Hepatocyte (in vitro differentiated cells): Measurements from ENCODE around the gene DUSP6. TPM values are rescaled to one million over a fixed set of nuclear protein-coding genes. Genes with fewer than 3 reads are reported as not detected.

Experiments used
- DNase-seq: peaks from one replicate; pipeline ENCODE4 v3.0.0-alpha.2; 2016; ENCODE audit warnings: low spot score
- H2AFZ ChIP-seq: fragments of 200-600 bp; sonication (generic); 2 replicates; pipeline ENCODE4 v1.6.0; 2016; ENCODE audit warnings: antibody characterized with exemption, mild to moderate bottlenecking
- H3K27ac ChIP-seq: fragments of 200-600 bp; sonication (generic); 2 replicates; pipeline ENCODE4 v1.5.1; 2016; ENCODE audit warnings: mild to moderate bottlenecking
- H3K27me3 ChIP-seq: fragments of 200-600 bp; sonication (generic); 2 replicates; pipeline ENCODE4 v1.6.1; 2016
- H3K36me3 ChIP-seq: fragments of 200-600 bp; sonication (generic); replicated peaks from 2 replicates; pipeline ENCODE4 v1.5.1; 2016; ENCODE audit warnings: low read depth; ENCODE audit not compliant: insufficient read depth
- H3K4me1 ChIP-seq: fragments of 200-600 bp; sonication (generic); 2 replicates; pipeline ENCODE4 v1.5.1; 2016; ENCODE audit warnings: mild to moderate bottlenecking, moderate library complexity; ENCODE audit not compliant: insufficient read depth
- H3K4me2 ChIP-seq: fragments of 200-600 bp; sonication (generic); 2 replicates; pipeline ENCODE4 v1.6.0; 2016
- H3K4me3 ChIP-seq: fragments of 200-600 bp; sonication (generic); 2 replicates; pipeline ENCODE4 v1.5.1; 2016; ENCODE audit warnings: mild to moderate bottlenecking
- H3K79me2 ChIP-seq: fragments of 200-600 bp; sonication (generic); 2 replicates; pipeline ENCODE4 v1.6.0; 2017; ENCODE audit warnings: mild to moderate bottlenecking
- H3K9me2 ChIP-seq: fragments of 200-600 bp; sonication (generic); replicated peaks from 2 replicates; pipeline ENCODE4 v1.6.0; 2017; ENCODE audit warnings: mild to moderate bottlenecking; ENCODE audit not compliant: insufficient read depth
- H3K9me3 ChIP-seq: fragments of 200-600 bp; sonication (generic); 2 replicates; pipeline ENCODE4 v1.5.1; 2016; ENCODE audit warnings: low read depth, mild to moderate bottlenecking
- H4K20me1 ChIP-seq: fragments of 200-600 bp; sonication (generic); 2 replicates; pipeline ENCODE4 v1.6.0; 2016; ENCODE audit warnings: mild to moderate bottlenecking; ENCODE audit not compliant: insufficient read depth, poor library complexity, severe bottlenecking
- EZH2 ChIP-seq: fragments of 200-600 bp; sonication (generic); IDR thresholded peaks from 2 replicates; pipeline ENCODE4 v1.6.1; 2016; ENCODE audit warnings: antibody characterized with exemption, mild to moderate bottlenecking, borderline replicate concordance
- EZH2phosphoT487 ChIP-seq: fragments of 200-600 bp; sonication (generic); IDR thresholded peaks from one replicate; pipeline ENCODE4 v1.6.1; 2018; ENCODE audit warnings: antibody characterized with exemption, mild to moderate bottlenecking, low read depth, moderate library complexity; ENCODE audit not compliant: unreplicated experiment, severe bottlenecking
- WGBS: methylation state at CpG from one replicate; pipeline ENCODE4 v1.1.6; 2016; ENCODE audit warnings: low lambda C conversion rate; ENCODE audit errors: missing lambda C conversion rate; 5-methylcytosine and 5-hydroxymethylcytosine counted together
- polyA plus RNA-seq: library from polyadenylated mRNA; unstranded; fragments of >200 nt; fragmentation: Nextera tagmentation; extraction: Ambion mirVana; gene quantifications from 2 replicates; pipeline ENCODE4 v1.2.1, GENCODE V29; 2016
- total RNA-seq: library from RNA; depleted of rRNA; stranded (reverse); fragments of >200 nt; gene quantifications from 2 replicates; pipeline ENCODE4 v1.2.3, GENCODE V29; 2014
- TF ChIP-seq, protein P1 (sequence below): fragments of 200-600 bp; sonication (generic); IDR thresholded peaks from 2 replicates; pipeline ENCODE4 v1.5.1; 2016; ENCODE audit warnings: antibody characterized with exemption, mild to moderate bottlenecking; ENCODE audit not compliant: poor library complexity

DUSP6 gene
- total and polyA plus RNA-seq, 2 experiments from 2014 or later: 51.8 to 52.5 TPM

DNA sequence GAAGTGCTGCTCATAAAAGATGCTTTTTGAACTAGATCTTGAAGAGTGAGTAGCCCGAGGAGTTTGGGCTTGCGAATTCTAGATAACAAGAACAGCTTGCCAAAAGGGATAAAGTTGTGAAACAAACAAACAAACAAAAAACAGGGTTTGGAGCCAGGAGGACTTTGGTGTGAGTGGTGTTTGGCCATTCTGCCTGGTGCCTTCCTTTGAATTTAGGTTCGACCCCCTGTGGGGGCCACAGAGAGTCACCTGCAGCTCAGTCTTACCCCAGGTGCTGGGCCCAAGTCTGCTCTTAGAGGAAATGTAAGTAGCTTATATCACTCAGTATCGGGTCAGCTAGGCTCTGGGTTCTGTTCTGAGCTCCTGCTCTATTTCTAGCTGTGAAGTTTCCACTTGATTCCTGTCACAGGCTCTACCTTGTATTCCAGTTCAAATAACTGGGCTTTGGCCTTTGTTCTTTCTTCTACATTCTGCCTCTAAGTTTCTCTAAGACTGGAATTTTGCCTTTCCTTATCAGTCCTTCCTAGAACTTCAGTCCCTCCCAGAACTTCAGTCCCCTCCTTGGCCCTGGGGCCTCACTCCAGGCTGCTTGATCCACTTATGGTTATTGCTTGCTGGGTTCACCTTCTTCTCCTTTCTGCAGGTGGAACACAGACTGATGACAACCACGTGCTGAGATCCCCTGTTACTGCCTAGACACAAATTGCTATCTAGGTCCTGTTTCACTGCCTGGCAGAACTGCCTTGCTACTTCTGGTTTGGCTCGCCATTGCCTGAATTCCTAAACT is 20.5 kb upstream of the DUSP6 start:
- Histone ChIP-seq H3K4me3 (no peak overlapping the region), H3K4me2 (peak overlapping the region; percentile 29), H3K9me2 (no peaks in the 10 kb centered on the region), H3K36me3 (no peaks in the 10 kb centered on the region), H3K27ac (peak overlapping the region; percentile 90), H3K79me2 (no peaks in the 10 kb centered on the region), H4K20me1 (no peaks in the 10 kb centered on the region), H3K4me1 (peaks cover 37% of the 10 kb centered on the region), H2AFZ (no peak overlapping the region), H3K9me3 (no peaks in the 10 kb centered on the region), H3K27me3 (no peaks in the 10 kb centered on the region)
- WGBS: 65% methylated on average over 6 of the region's 6 CpGs
- TF ChIP-seq EZH2 (no peak), EZH2phosphoT487 (no peak)
- TF ChIP-seq, protein P1, sequence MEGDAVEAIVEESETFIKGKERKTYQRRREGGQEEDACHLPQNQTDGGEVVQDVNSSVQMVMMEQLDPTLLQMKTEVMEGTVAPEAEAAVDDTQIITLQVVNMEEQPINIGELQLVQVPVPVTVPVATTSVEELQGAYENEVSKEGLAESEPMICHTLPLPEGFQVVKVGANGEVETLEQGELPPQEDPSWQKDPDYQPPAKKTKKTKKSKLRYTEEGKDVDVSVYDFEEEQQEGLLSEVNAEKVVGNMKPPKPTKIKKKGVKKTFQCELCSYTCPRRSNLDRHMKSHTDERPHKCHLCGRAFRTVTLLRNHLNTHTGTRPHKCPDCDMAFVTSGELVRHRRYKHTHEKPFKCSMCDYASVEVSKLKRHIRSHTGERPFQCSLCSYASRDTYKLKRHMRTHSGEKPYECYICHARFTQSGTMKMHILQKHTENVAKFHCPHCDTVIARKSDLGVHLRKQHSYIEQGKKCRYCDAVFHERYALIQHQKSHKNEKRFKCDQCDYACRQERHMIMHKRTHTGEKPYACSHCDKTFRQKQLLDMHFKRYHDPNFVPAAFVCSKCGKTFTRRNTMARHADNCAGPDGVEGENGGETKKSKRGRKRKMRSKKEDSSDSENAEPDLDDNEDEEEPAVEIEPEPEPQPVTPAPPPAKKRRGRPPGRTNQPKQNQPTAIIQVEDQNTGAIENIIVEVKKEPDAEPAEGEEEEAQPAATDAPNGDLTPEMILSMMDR: no peak
- no peak for DNase-seq

DNA sequence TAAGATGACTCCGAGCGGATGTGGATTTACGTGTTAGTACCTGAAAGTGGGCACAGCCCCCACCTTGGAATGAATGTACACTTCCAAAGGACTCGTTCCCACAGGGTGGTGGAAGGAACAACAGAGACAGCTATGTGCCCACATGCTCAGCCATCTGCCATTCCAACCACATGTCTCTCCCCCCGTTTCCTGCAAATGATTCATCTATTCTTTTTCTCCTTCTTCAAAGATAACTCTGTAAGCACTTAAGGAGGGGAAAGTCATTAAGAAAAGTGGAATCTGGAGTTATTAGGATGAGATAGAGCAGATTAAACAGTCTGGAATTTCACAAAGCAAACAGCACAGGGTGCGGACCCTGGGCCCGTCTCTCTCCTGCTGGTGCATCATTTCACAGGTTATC is 18.5 kb upstream of the DUSP6 start:
- Histone ChIP-seq H4K20me1 (no peaks in the 10 kb centered on the region), H3K4me1 (peaks cover 32% of the 10 kb centered on the region), H3K79me2 (peaks cover under 1% of the 10 kb centered on the region), H3K36me3 (no peaks in the 10 kb centered on the region), H3K9me2 (no peaks in the 10 kb centered on the region), H3K27ac (peak overlapping the region; percentile 90), H3K27me3 (no peaks in the 10 kb centered on the region), H3K9me3 (no peaks in the 10 kb centered on the region), H3K4me2 (no peak overlapping the region), H2AFZ (no peak overlapping the region), H3K4me3 (no peak overlapping the region)
- DNase-seq: no peak
- TF ChIP-seq, protein P1: no peak
- TF ChIP-seq EZH2 (no peak), EZH2phosphoT487 (no peak)
- WGBS: 55% methylated on average over 7 of the region's 7 CpGs

DNA sequence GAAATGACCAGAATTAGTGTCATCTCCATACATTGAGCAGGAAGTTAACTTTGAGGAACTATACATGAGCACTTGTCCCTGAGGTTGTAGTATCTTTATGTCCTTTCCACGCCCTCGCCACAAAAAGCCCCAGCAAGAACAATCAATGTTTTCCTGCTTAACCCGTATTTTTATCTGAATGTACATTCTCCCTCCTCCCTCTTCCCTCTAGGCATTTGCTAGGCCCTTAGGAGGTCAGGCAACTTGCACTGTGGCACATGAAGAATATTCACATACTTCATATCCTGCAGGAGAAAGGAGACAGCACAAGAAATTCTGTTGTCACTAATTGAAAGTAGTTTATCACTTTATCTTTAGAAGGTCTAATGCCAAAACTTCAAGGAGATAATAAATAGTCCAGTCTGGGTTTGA is 18.1 kb upstream of the DUSP6 start:
- Histone ChIP-seq H2AFZ (no peak overlapping the region), H4K20me1 (no peaks in the 10 kb centered on the region), H3K4me3 (no peak overlapping the region), H3K4me1 (peaks cover 32% of the 10 kb centered on the region), H3K27me3 (no peaks in the 10 kb centered on the region), H3K27ac (peak overlapping the region; percentile 90), H3K9me2 (no peaks in the 10 kb centered on the region), H3K79me2 (peaks cover 2% of the 10 kb centered on the region), H3K36me3 (no peaks in the 10 kb centered on the region), H3K4me2 (no peak overlapping the region), H3K9me3 (no peaks in the 10 kb centered on the region)
- no peak for DNase-seq
- TF ChIP-seq, protein P1: no peak
- TF ChIP-seq EZH2phosphoT487: no peak
- TF ChIP-seq EZH2: no peak
- WGBS: 44% methylated on average over 3 of the region's 3 CpGs
